Nasal cavity respiratory epithelium epithelial cell of viscerocranial mucosa (primary cell): Measurements from ENCODE around the gene FAM131B. TPM values are rescaled to one million over a fixed set of nuclear protein-coding genes. Genes with fewer than 3 reads are reported as not detected.

Experiments used
- total RNA-seq: library from RNA; depleted of rRNA; stranded (reverse); fragments of >200 nt; gene quantifications from 2 replicates; pipeline ENCODE4 v1.2.3, GENCODE V29; 2014

Gene FAM131B
- total RNA-seq = 0.34 and 0.36 TPM in 2 replicates

GRCh38 chr7:143362131-143363015, at the start of gene FAM131B:
FAM131B (minus strand) TSS chr7:143362713; CDS start chr7:143362603, 110 bp downstream.

GRCh38 chr7:143408686-143409561, 46.4 kb upstream of the FAM131B start, which contains the start of gene EPHA1:
EPHA1 (minus strand) TSS chr7:143408856; CDS start chr7:143408805, 51 bp downstream.

DNA sequence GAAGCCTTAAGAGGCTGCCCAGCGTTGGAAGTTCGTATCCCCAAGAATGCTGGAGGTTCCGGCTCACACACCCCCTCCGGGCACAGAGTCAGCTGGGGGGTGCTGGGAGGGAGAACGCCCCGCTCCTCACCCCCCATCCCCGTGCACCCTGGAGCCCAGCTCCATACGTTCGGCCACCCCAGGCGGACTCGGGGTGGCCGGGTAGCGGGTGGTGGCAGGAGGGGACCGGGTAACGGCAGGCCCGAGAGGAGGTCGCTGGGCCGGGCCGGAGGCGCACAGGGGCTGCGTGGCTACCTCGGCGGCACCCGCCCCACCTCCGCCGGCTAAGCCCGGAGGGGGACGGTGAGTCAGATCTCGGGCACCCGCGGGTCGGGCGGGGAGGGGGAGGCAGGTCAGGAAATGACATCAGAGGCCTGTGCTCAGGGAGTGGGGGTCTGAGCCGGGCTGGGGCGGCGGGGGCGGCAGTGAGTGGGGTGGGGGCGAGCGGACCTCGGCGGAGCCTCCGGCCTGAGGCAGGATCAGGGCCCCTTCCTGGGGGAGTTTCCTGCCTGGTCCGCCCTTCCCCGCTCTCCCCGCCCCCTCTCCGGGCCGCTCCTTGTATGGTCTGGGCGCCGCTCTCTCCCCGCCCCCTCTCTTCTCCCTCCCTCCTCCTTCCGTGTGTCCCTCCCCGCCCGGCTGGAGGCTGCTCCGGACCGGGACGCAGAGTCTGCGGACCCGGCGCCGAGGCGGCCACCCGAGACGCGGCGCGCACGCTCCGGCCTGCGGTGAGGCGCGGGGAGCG, 18.3 kb upstream of the FAM131B start, which contains the start of gene ZYX:
TSS of gene ZYX (plus strand) at position 700 of the 781 bp plus-strand sequence. CDS start 227 bp downstream, outside the sequence.

DNA sequence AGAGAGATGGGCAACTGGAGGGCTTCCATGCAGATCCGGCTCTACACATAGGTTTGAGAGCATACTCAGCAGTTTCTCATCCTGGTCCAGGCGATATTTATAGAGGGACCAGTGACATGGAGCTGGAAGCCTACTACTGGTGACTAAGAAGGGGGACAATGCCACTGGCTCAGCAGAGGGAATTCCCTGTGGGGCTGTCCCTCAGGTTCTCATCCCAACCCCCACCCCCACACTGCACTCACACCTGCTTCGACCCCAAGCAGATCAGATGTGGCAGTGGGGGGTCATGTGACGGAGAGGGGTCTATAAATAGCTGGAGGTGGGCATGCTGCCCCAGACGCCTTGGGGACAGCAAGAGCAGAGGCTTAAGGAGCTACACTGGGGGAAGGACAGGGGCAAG, 46.7 kb downstream of the FAM131B start, which contains the start of gene CLCN1:
TSS of gene CLCN1 (plus strand) at position 336 of the 400 bp plus-strand sequence. CDS start 102 bp downstream, outside the sequence.

Other genes with a start within 250 kb of the FAM131B start
- gene PIP, start 230.6 kb downstream of the FAM131B start, total RNA-seq = 9.5 TPM in 1 of 2 replicates, not detected in the other
- gene TAS2R39, start 179.3 kb downstream of the FAM131B start, total RNA-seq = not detected in 2 replicates
- not detected in 2 replicates for gene TAS2R40, start 140.7 kb downstream of the FAM131B start, total RNA-seq
- gene GSTK1, start 99.3 kb downstream of the FAM131B start, total RNA-seq = 56.0 and 130 TPM in 2 replicates
- 4.8 and 8.3 TPM in 2 replicates for gene TMEM139, start 77.8 kb downstream of the FAM131B start, total RNA-seq
- 12.3 and 30.5 TPM in 2 replicates for gene CASP2, start 74.4 kb downstream of the FAM131B start, total RNA-seq
- gene CLCN1, start 46.6 kb downstream of the FAM131B start, total RNA-seq = 0.64 TPM in 1 of 2 replicates, not detected in the other
- gene ZYX, start 18.6 kb upstream of the FAM131B start, total RNA-seq = 16.1 and 85.2 TPM in 2 replicates
- gene EPHA1, start 46.1 kb upstream of the FAM131B start, total RNA-seq = 24.3 and 53.9 TPM in 2 replicates
- gene TAS2R60, start 80.7 kb upstream of the FAM131B start, total RNA-seq = not detected in 2 replicates
- gene TAS2R41, start 115.2 kb upstream of the FAM131B start, total RNA-seq = 0.07 TPM in 1 of 2 replicates, not detected in the other
- gene CTAGE15, start 209.1 kb upstream of the FAM131B start, total RNA-seq = 1.0 TPM in 1 of 2 replicates, not detected in the other